MM.1S (cell line): ENCODE results near the gene TMEM161A.

Experiments used
- EZH2 ChIP-seq: fragments of 300-600 bp; sonication (generic); optimal IDR thresholded peaks from 2 replicates; pipeline ENCODE3; 2017; ENCODE audit warnings: low read depth, mild to moderate bottlenecking, antibody characterized with exemption, low read length, mixed read lengths
- TF ChIP-seq, protein P1 (sequence below): fragments of 300-600 bp; sonication (generic); IDR thresholded peaks from 2 replicates; pipeline ENCODE4 v1.5.1; 2016; ENCODE audit warnings: antibody characterized with exemption, low read length, mixed read lengths

- TF ChIP-seq, protein P1, sequence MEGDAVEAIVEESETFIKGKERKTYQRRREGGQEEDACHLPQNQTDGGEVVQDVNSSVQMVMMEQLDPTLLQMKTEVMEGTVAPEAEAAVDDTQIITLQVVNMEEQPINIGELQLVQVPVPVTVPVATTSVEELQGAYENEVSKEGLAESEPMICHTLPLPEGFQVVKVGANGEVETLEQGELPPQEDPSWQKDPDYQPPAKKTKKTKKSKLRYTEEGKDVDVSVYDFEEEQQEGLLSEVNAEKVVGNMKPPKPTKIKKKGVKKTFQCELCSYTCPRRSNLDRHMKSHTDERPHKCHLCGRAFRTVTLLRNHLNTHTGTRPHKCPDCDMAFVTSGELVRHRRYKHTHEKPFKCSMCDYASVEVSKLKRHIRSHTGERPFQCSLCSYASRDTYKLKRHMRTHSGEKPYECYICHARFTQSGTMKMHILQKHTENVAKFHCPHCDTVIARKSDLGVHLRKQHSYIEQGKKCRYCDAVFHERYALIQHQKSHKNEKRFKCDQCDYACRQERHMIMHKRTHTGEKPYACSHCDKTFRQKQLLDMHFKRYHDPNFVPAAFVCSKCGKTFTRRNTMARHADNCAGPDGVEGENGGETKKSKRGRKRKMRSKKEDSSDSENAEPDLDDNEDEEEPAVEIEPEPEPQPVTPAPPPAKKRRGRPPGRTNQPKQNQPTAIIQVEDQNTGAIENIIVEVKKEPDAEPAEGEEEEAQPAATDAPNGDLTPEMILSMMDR, result no peak
- TF ChIP-seq EZH2, result no peak
These were observed 41.3 kb downstream of the TMEM161A start for GRCh38 chr19:19096641-19097627.
